ENCODE data around the gene TUBGCP6.
A peak's percentile ranks its signal among the peaks of the same experiment; 100 is the strongest.

TUBGCP6 gene

GRCh38 chr22:50189184-50189848, 55.5 kb downstream of the TUBGCP6 start:
- TF ChIP-seq ZFX (IDR thresholded peaks at IDR 0.05; ENCODE audit: borderline replicate concordance), result no peak
- TF ChIP-seq, protein P1, sequence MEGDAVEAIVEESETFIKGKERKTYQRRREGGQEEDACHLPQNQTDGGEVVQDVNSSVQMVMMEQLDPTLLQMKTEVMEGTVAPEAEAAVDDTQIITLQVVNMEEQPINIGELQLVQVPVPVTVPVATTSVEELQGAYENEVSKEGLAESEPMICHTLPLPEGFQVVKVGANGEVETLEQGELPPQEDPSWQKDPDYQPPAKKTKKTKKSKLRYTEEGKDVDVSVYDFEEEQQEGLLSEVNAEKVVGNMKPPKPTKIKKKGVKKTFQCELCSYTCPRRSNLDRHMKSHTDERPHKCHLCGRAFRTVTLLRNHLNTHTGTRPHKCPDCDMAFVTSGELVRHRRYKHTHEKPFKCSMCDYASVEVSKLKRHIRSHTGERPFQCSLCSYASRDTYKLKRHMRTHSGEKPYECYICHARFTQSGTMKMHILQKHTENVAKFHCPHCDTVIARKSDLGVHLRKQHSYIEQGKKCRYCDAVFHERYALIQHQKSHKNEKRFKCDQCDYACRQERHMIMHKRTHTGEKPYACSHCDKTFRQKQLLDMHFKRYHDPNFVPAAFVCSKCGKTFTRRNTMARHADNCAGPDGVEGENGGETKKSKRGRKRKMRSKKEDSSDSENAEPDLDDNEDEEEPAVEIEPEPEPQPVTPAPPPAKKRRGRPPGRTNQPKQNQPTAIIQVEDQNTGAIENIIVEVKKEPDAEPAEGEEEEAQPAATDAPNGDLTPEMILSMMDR (IDR thresholded peaks at IDR 0.05), result no peak
- peak overlapping the region; percentile 80 for H3K27ac ChIP-seq

GRCh38 chr22:50188356-50188755, 56.5 kb downstream of the TUBGCP6 start:
- H3K27ac ChIP-seq, result peak overlapping the region; percentile 80

DNA sequence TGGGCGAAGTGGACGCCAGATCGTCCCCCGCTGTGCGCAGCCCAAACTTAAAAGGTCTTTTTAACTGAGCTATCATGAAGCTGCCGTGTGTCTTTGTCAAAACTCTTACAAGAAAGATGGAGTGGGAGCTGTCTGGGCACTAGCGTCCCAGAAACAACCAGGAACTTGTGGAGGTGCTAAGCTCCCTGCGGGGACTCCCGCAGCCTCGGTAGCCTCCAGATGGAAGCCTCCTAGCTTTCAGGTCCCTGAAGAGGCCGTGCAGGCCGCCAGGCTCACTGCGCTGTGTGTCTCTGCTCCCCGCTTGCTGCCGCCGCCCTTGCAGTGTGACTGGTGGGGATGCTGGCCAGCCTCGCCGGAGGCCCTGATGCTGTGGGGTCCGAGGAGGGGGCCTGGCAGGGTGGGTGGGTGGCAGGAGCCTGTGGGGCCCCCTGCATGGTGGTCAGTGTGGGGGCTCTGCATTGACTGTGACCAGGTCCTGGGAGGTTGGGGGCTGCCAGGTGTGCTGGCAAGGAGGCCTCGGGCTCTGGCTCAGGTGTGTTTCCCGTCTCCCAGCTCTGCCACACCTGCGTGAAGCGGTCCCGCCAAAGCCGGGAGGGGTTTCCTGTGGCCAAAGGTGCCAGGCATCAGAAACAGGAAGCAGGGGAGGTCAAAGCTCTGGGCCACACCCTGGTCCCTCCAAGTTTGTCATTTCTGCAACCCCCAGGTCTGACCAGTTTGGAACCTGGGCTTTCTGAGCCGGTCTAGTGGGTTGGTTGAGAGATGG, 57.9 kb downstream of the TUBGCP6 start:
- peak overlapping the region; percentile 80 for H3K27ac ChIP-seq
- TF ChIP-seq, protein P1 (IDR thresholded peaks at IDR 0.05), result no peak
- TF ChIP-seq ZFX (IDR thresholded peaks at IDR 0.05; ENCODE audit: borderline replicate concordance), result no peak

More at GRCh38 chr22:50188356-50188755, 56.5 kb downstream of the TUBGCP6 start:
- TF ChIP-seq ZFX (IDR thresholded peaks at IDR 0.05; ENCODE audit: borderline replicate concordance), result no peak
- TF ChIP-seq, protein P1 (IDR thresholded peaks at IDR 0.05), result no peak

- TF ChIP-seq ZFX (IDR thresholded peaks at IDR 0.05; ENCODE audit: borderline replicate concordance), result no peak
- H3K27ac ChIP-seq, result peak overlapping the region; percentile 80
These were observed 58.6 kb downstream of the TUBGCP6 start for GRCh38 chr22:50186181-50186714.

- TF ChIP-seq, protein P1 (IDR thresholded peaks at IDR 0.05), result no peak
- TF ChIP-seq ZFX (IDR thresholded peaks at IDR 0.05; ENCODE audit: borderline replicate concordance), result no peak
- peak within 1 kb of the TSS; percentile 80 for H3K27ac ChIP-seq
These were observed 59.3 kb downstream of the TUBGCP6 start, which contains the start of gene TRABD for GRCh38 chr22:50185375-50186087. Gene TRABD, plus strand, starts transcription at chr22:50185913. Its CDS starts 7,148 bp downstream, at chr22:50193061.

- H3K27ac ChIP-seq, result peak overlapping the region; percentile 80
- TF ChIP-seq ZFX (IDR thresholded peaks at IDR 0.05; ENCODE audit: borderline replicate concordance), result no peak
- TF ChIP-seq, protein P1 (IDR thresholded peaks at IDR 0.05), result no peak
These were observed 59.9 kb downstream of the TUBGCP6 start for GRCh38 chr22:50184902-50185374.
